Renal pelvis (tissue), 4 donors: Measurements from ENCODE around the gene TMEM161A. TPM values are rescaled to one million over a fixed set of nuclear protein-coding genes. Genes with fewer than 3 reads are reported as not detected.
"Not testable (repeated sequence)": the region's sequence is repeated elsewhere in the genome, so short reads cannot be mapped to it uniquely, and the experiment has no call there.

Experiments
- DNase-seq: peaks from one replicate; pipeline ENCODE4 v3.0.0-alpha.2; 2013
- polyA plus RNA-seq, 3 donors: library from polyadenylated mRNA; unstranded; fragments of 120-200 nt; gene quantifications; one replicate each; pipeline ENCODE4 v1.2.1, GENCODE V29; 2013; ENCODE audit not compliant: insufficient read length in 3 of 3

TMEM161A gene
- polyA plus RNA-seq, 3 donors = 39.3 to 45.5 (median 39.5) TPM

DNA sequence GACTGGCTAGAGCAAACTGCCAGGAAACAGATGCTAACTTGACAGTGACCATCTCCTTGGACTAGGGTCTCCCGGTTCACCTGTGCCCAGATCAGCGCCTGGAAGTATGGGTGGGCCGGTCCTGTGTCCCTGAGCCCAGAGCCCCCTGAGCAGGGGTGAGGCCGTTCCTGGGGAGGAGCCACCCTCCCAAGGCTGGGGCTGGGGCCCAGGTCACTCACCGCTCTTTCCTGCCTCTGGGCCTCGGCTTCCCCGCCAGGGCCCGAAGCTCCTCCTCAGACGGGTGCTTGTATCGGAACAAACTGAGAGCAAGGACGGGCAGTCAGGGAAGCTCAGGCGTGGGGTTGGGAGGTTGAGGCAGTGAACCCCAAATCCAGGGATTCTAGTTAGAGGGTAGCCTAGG lies 5.4 kb downstream of the TMEM161A start:
- no peak for DNase-seq

DNA sequence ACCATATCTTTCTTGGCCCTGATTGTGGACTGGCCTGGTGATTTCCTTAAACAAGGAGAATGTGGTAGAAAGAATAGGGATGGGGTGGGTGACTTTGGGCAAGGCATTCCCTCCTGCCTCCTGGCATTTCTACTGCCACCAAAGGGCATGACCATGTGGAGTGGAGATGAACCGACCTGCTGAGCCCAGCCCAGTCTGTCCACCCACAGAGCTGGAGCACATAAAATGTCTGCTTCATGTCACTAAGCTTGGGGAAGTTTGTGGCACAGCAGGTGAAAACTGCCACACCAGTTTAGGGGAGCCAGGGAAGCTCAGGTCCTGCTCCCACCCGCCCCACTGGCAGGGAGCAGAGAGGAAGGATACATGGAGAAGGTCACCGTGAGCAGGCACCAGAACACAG lies 6.3 kb downstream of the TMEM161A start:
- no peak for DNase-seq

- DNase-seq = no peak
Observed at GRCh38 chr19:19126102-19126501, 12.2 kb downstream of the TMEM161A start.

- no peak for DNase-seq
Observed at GRCh38 chr19:19123386-19123785, 14.9 kb downstream of the TMEM161A start.

DNA sequence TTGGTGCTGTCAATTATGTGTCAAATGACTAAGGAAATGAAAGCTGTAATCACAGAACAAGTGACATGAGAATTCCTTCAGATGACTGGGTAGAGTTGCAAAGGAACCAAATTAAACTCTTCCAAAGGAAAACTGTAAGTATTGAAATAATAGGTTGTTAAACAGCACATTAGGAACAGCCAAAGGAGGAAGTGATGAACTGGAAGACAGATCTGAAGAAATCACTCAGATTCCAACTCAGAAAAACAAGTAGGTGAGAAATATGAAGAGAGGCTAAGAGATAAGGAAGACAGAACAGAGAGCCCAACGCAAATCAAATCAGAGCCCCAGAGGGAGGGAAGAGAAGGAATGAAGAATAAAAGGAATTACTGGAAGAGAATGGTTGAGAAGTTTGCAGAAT lies 15.4 kb downstream of the TMEM161A start:
- no peak for DNase-seq

- no peak for DNase-seq
Observed at GRCh38 chr19:19121371-19121770, 16.9 kb downstream of the TMEM161A start.

DNA sequence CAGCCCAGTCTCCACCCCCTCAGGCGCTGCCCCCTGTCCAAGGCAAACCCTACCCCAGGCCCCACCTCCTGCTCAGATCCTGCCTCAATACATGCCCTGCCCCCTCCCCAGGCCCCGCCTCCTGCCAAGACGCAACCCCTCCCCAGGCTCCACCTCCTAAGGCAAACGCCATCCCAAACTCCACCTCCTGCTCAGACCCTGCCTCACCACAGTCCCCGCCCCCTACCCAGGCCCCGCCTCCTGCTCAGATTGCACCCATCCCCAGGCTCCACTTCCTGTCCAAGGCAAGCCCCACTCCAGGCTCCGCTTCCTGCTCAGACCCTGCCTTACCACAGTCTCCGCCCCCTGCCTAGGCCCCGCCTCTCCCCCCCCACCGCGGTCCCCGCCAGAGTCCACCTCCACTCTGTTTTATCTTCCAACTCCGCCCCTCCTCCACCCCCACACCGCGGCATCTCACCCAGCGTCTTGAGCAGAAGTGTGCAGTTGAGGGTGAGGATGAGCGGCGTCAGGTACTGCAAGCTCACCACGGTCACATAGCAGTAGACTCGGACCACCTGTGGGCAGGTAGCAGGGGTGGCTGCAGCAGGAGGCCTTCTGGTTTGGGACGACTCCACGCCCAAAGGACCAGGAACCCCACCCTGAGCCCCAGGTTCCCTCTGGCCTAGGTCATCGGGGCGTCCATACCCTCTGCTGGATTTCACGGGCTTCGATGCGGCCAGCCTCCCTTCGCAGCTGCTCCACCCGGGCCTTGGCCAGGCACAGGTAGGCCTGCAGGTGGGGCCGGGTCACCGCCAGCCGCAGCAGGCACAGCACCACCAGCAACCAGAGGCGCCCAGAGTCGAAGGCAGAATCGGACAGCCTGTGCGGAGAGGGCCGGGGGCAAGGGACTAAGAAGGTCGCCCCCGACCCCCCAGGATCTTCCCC lies 17.7 kb downstream of the TMEM161A start:
- DNase-seq = peak; percentile 80

GRCh38 chr19:19119325-19120237 lies 18.7 kb downstream of the TMEM161A start:
- DNase-seq = no peak

- DNase-seq = no peak
Observed at GRCh38 chr19:19115954-19116353, 22.3 kb downstream of the TMEM161A start.

DNA sequence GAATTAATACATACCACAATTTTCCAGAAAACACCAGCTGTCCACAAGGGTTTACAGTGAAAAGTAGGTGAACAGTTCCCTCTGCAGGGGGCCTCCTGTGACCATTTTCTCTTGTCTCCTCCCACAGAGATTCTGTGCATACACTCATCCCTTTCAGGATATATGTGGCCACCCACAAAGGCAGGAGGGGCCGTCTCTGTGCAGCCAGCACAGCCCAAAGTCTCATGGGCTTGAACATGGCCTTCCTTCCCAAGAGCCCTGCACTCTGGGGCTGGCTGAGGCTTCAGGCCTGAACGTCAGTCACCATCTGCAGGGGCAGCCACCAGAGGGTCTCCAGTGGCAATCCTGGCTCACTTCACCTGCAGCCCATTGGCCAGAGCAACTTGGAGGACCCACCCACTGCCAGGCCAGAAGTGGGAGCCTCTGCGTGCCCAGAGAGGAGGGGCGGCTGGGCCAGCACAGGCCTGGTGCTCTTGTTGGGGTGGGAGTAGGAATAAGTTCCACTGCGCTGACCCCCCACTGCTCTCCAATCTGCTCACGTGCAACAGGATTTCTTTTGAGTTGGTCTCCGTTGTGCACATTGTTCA lies 25.1 kb downstream of the TMEM161A start:
- DNase-seq = no peak

DNA sequence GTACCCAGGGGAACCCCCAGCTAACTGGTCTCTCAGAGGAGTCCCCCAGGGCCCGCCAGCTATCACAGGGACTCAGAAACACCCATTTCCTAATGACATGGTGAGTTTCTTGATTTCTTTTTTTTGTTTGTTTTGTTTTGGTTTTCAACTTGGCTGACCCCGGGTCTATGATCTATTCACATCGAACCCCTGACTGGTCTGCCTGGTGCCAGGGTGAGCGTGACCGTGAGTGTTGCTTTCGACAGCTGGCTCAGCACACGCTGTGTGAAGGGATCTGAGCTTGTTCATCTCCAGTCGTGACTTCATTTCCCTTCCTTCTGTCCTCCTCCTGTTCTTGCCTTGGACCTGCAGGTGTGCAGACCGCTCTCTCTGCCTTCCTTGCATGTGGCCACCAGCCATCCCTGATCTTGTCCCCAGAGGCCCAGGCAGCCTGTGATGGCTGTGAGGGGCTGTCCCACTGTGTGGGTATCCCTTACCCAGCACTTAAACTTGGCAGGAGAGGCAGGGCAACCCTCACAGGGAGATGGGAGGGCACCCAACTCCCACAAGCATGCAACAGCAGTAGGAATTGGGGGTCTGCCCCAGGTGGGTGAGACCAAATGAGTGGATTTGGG lies 26.2 kb downstream of the TMEM161A start:
- no peak for DNase-seq

DNA sequence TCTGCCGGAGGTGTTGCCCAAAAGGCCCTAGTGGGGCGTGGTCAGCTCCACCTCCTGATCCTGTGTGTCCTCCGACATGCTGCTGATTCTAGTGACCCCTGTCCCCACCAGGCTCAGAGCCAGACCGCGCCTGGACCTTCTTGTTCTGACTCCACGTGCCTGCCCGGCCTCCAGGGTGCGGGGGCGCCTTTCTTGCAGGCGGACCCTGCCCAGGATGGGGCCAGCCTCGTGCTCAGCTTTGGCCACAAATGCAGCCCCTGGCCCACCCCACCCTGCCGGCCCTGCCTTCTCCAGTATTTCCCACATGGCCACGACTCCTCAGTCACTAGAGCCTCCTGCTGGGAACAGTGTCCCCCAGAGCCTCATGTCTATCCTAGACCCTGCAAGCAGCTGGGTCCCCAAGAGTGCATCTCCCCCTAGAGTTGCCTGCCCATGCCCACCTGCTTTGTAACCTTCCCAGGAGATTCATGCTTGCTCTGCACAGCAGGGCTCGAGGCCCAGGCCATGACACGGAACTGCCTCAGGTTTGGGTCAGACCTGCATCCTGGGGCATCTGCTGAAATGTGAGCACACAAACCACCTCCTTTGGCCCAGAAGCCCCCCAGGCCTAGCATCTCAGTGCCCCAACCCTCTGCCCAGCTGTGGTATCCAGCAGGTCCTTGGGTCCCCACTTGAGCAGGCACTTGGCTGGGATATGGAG lies 27.0 kb downstream of the TMEM161A start:
- DNase-seq = no peak

- DNase-seq = peak; percentile 34
Observed at GRCh38 chr19:19110410-19111135, 27.7 kb downstream of the TMEM161A start.

DNA sequence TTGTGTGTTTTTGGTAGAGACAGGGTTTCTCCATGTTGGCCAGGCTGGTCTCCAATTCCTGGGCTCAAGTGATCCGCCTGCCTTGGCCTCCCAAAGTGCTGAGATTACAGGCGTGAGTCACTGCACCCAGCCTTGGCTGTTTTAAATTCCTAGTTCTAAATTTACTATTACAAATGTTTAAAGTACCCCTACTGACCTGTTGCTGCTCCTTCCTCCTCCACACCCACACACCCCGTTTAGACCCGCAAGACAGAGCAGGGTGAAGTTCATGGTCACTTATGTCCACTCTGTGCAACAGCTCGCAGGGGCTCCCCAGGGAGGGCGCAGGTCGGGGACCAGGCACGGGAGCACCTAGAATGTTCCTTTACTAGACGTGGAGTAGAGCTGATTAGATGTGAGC lies 28.7 kb downstream of the TMEM161A start:
- no peak for DNase-seq

- DNase-seq = no peak
Observed at GRCh38 chr19:19107654-19108053, 30.6 kb downstream of the TMEM161A start.

DNA sequence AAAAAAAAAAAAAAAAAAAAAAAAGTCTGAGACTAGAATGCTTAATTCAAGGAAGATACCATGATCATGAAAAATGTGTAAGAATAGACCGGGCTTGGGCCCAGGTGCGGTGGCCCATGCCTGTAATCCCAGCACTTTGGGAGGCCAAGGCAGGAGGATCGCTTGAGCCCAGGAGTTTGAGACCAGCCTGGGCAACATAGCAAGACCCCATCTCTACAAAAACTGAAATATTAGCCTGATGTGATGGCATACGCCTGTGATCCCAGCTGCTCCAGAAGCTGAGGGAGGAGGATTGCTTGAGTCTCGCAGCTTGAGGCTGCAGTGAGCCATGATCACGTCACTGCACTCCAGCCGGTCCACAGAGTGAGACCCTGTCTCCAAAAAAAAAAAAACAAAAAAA lies 31.3 kb downstream of the TMEM161A start:
- not testable (repeated sequence) for DNase-seq

DNA sequence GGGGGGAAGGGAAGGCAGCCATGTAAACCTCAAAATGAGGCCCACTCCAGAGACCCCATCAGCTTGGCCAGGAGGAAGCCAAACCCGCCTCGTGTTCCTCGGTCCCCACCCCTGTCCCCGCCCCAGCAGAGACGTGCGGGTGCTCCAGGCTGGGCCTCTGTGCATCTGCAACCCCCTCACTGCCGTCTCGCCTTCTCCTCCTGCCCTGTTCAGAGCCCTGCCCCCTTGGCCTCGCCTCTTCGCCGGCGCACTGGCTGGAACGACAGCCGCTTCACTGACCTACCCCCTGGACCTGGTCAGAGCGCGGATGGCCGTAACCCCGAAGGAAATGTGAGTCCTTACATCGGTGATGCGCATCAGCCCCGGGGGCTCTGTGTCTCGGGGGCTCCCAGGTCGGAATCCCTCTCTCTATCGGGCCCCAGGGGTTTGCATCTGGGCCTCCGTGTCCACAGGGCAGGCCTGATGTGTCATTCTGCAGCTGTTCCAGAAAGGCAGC lies 32.2 kb downstream of the TMEM161A start:
- no peak for DNase-seq

GRCh38 chr19:19105365-19106055 lies 32.8 kb downstream of the TMEM161A start:
- DNase-seq = peak; percentile 69

- DNase-seq = no peak
Observed at GRCh38 chr19:19103167-19103566, 35.1 kb downstream of the TMEM161A start.

DNA sequence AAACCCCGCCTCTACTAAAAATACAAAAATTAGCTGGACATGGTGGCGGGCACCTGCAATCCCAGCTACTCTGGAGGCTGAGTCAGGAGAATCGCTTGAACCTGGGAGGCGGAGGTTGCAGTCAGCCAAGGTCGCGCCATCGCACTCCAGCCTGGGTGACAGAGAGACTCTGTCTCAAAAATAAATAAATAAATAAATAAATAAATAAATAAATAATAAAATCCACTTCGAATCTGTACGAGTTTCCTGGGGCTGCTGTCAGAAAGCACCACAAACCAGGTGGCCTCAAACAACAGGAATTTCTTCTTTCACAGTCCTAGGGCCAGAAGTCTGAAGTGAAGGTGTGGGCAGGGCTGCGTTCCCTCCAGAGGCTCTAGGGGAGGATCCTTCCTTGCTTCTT lies 35.7 kb downstream of the TMEM161A start:
- not testable (repeated sequence) for DNase-seq
